ENCODE data around the gene KLF16.

The KLF16 gene

DNA sequence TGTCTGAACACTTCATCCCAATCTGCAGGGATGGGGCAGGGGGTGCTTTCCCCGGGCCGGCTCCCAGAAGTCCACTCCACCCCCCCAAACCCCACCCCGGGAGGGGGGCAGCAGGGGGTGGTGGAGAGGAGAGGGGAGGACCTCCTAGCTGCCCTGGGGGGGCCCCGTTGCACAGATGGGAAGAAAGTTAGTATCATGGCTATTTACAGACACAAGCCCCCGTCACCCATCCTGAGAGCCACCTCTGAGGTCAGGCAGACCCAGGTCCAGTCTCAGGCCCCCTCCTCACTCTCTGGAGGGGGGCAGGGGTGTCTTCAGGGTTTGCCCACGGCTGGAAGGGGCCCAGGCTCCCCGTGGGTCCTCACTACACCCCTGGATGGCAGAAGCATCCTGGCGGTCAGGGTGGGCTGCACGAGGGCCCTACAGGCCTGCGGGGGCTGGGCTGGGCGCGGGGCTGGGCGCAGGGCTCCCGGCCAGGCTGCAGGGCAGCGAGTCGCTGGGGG is 9.3 kb downstream of the KLF16 start:
- no peak for DNase-seq

DNA sequence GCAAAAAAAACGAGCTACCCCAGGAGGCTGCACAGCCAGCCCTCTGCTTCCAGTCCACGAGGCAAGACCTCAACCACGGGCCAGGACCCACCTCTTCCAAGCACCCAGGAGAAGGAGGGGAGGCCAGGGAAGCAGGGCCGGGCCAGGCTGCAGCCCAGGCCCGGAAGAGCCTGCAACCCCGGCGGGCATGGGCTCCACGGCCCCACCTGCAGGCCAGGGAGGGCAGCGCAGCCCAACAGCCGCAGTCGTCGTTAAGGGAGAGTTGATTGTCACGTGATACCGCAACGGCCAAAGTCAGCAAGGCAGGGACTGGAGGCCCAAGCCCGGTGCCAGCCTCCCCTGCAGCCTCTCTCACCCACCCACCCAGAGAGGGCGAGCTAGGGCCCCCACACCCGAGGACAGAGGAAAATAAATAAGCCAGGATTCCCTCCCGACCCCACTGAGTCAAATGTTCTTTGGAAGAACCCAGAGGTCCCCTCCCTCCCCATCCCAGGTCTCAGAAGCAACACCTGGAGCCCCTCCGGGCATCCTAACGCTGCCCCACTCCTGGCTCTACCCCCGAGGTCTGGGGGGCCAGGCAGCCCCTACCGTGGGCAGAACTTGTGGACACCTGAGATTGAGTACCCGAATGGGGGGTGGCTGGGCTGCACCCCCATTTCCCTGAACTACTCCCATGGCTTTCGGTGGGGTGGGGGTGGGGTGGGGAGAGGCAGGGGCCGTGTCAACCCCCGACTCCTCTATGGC is 9.9 kb downstream of the KLF16 start:
- peak; percentile 60 for DNase-seq

DNA sequence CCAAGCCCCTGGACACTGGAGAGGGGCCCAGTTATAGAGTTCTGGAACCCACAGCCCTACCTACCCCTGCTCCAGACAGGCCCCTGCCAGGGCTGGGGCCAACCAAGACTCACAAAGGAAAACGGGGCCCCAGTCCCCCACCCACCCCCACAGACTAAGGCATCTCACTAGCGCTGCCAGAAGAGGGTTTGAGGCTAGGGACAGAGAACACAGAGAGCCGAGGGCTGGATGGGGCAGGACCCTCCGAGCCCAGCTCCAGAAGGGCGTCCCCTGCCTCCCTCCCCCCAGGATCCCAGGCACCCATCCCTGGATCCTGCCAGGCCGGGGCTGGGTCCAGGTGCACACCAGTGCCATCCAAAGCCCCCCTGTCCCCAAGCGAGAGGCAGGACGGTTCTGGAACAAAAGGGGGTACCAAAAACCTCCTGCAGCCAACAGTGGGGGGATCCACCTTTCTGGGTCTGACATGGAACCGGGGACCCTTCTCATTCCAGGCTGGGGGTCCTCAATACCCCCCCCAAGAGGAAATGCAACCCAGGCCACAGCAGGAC is 10.7 kb downstream of the KLF16 start:
- DNase-seq: no peak

- peak; percentile 91 for DNase-seq
These were observed 11.5 kb downstream of the KLF16 start for GRCh38 chr19:1851654-1852580.

GRCh38 chr19:1850809-1851653 is 12.3 kb downstream of the KLF16 start:
- DNase-seq: no peak

- DNase-seq: no peak
These were observed 13.4 kb downstream of the KLF16 start for GRCh38 chr19:1849886-1850398.

- DNase-seq: no peak
These were observed 14.3 kb downstream of the KLF16 start for GRCh38 chr19:1849132-1849474.

DNA sequence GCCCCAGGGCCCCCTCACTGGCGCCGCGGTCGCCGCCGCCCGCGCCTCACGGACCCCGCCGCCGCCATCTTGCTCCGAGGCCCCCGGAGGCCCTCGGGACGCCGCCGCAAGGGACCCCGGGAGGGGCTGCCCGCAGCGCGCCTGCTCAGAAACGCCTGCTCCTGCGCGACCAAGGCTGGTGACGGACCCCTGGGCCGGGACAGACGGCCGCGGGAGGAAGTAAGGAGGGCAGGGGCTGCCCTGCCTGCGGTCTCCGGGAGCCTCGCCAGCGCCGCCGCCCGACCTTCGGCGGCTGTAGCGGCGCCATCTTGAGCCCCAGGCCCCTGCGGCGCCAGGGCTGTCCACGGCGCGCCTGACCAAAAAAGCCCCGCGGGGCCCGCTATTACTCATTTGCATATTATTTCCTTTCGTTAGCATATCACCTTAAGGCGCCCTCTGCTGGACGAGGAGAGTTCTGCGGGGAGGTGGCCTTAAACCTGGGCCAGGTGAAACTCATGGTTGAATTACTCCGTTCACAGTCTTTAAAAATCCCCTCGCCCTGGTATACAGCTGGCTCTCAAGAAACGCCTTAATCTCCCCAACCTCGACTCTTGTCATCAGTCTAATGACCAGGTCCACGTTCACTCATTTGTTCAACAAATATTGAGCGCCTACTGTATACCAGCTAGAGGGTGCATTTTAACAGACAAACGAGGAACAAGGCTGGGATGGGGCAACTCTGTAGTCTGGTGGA is 14.8 kb downstream of the KLF16 start, which contains the start of gene REXO1:
REXO1 (minus strand) TSS at position 85 of the 733 bp plus-strand sequence. CDS start 125 bp downstream, outside the sequence.
- DNase-seq: peak; percentile 92

DNA sequence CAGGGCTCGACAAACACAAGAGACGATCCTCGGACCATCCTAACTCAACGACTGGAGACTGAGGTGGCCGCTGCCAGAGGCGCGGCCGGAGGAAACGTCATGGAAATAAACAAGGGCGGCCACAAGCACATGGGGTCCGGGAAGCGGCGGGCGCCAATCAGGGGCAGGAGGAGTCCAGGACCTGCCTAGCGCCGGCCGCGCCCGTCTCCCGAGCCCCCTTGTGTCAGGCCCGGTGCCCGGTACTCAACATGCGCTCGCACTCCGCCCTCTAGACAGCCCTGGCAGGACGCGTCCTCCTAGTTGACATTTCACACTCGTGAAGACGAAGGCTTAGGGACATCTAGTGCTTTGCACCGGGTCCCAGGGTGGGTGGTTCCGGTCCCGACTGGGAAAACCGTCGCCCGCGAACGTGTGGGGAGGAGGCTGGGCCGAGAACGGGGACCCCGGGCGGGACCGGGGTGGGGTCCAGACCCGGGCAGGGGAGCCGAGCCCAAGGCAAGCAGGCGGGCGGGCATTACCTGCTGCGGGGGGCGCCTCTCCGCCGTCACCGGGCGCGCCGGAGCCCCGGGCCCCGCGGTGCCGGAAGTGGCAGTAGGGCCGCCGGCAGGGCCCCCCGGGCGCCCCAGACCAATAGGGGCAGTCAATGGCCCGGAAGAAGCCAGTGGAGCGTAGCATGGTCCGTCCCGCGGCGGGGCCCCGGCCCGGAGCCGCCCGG is 15.5 kb downstream of the KLF16 start:
- no peak for DNase-seq

DNA sequence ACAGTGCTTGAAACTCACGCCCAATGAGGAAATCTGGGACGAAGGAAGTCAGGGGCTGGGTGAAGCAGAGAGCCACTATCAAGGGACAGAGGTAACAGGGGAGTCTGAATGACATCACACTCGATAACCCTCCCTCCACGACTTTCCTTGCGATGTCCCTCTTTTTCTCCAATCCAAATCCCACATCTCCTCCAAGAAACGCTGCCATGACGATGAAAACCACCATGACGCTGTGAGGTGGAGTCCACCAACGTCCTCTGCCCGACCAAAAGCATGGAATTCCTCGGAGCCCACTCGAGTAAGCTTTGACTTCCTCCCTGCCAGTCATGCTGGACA is 16.1 kb downstream of the KLF16 start:
- no peak for DNase-seq

- DNase-seq: no peak
These were observed 16.7 kb downstream of the KLF16 start for GRCh38 chr19:1846517-1847204.

GRCh38 chr19:1845642-1846041 is 17.7 kb downstream of the KLF16 start:
- no peak for DNase-seq

GRCh38 chr19:1845125-1845515 is 18.3 kb downstream of the KLF16 start:
- no peak for DNase-seq

GRCh38 chr19:1844513-1845124 is 18.8 kb downstream of the KLF16 start:
- DNase-seq: no peak

- no peak for DNase-seq
These were observed 19.6 kb downstream of the KLF16 start for GRCh38 chr19:1843646-1844394.

DNA sequence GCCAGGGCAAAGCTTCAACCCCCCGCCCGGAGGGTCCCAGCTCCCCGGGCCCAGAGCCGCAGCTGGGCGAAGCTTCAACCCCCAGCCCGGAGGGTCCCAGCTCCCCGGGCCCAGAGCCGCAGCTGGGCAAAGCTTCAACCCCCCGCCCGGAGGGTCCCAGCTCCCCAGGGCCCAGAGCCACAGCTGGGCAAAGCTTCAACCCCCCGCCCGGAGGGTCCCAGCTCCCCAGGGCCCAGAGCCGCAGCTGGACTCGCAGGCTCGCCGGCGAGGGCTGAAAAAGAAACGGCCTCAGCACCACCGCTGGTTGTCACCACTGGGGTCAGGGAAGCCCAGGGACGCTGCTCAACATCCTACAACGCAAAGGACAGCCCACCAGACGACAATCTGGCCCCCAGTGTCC is 20.3 kb downstream of the KLF16 start:
- DNase-seq: no peak

GRCh38 chr19:1841209-1841924 is 22.0 kb downstream of the KLF16 start:
- DNase-seq: no peak

GRCh38 chr19:1840541-1841115 is 22.8 kb downstream of the KLF16 start:
- DNase-seq: no peak
